HFF-Myc (cell line): ENCODE measurements around the gene ACYP2.

Source experiments
- DNase-seq: peaks from one replicate; pipeline ENCODE4 v3.0.0-alpha.2; 2011; ENCODE audit warnings: low read depth; ENCODE audit errors: extremely low read depth
- H3K4me3 ChIP-seq: replicated peaks from 2 replicates; pipeline ENCODE4 v1.5.1; 2011; ENCODE audit warnings: low read depth, mild to moderate bottlenecking, control low read depth, low read length
- TF ChIP-seq, protein P1 (sequence below): IDR thresholded peaks from 2 replicates; pipeline ENCODE4 v1.5.1; 2012; ENCODE audit warnings: mild to moderate bottlenecking, low read depth, low read length, control low read depth; ENCODE audit errors: missing control alignments

Gene ACYP2

DNA sequence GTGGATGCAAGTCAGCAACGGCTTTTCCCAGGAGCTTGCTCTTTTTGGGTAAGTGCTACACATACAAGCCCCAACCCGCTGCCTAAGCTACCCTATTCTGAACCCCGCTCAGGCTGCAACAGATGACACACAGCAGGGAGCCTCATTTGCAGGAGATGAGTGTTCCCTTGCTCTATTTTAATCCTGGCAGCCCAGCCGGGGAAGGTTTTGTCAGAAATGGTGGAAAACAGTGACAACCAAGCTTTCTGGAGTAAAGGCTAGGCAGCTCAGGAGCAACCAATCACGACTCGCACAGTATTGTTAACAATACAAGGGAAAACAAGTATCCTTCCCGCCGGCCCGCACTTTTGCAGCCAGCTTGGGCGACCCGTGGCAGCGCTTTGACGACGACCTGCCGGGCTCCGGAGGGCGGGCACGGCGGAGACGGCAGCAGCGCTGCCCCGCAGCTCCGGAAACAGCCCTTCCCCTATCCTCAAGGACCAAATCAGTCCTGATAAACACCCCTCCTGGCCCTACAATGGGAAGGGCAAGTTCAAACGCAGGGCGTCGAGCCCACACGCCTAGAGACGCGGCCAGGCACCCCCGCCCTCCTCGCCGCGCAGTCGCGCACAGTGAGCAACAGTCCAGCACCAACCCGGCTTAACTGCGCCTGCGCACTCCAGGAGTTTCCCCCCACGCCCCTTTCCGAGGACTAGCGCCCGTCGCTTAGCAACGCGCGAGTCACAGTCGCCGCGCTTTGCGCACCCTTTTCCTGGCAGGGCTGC, 214.9 kb downstream of the ACYP2 start:
- TF ChIP-seq, protein P1, sequence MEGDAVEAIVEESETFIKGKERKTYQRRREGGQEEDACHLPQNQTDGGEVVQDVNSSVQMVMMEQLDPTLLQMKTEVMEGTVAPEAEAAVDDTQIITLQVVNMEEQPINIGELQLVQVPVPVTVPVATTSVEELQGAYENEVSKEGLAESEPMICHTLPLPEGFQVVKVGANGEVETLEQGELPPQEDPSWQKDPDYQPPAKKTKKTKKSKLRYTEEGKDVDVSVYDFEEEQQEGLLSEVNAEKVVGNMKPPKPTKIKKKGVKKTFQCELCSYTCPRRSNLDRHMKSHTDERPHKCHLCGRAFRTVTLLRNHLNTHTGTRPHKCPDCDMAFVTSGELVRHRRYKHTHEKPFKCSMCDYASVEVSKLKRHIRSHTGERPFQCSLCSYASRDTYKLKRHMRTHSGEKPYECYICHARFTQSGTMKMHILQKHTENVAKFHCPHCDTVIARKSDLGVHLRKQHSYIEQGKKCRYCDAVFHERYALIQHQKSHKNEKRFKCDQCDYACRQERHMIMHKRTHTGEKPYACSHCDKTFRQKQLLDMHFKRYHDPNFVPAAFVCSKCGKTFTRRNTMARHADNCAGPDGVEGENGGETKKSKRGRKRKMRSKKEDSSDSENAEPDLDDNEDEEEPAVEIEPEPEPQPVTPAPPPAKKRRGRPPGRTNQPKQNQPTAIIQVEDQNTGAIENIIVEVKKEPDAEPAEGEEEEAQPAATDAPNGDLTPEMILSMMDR: no peak

DNA sequence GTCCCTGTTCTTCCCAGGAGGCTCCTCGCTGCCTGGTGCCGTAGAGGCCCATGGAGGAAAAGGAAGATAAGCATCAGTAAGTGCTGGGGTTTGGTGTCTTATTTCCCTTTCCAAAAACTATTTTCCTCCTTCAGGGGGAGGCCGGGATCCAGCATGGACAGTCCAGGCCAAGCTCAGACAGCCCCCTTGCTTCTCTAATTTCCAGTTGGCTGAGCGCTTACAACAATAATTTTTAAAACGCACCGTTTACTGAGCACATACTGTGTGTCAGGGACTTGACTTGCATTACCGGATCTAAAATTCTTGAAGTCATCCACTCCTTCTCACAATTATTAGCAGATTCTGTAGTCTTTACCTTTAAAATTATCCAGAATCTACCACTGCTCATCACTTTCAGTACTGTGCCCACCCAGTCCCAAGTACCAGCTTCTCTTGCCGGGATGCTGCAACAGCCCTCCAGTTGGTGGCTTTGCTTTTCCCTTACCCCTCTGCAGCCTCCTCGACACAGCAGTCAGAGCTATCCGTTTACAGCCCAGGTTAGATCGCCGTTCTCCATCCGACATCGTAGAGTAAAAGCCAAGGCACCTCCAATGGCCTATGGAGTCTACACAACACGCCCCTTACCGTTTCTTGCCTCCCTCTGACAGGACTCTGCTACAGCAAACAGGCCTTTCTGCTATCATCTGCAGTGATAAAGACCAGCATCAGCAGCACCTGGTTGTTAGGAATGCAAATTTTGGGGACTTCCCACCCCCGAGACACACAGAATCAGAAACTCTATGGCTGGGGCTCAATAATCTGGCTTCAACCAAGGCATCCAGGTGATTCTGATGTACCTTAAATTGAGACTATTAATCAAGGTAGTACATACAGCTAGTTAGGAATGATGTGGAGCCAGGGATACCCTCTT, 215.8 kb downstream of the ACYP2 start:
- peak overlapping the region; percentile 49 for H3K4me3 ChIP-seq
- no peak for DNase-seq
- TF ChIP-seq, protein P1: no peak

More for the DNA sequence above, 214.9 kb downstream of the ACYP2 start:
- H3K4me3 ChIP-seq: peak overlapping the region; percentile 49
- peak; percentile 94 for DNase-seq

DNA sequence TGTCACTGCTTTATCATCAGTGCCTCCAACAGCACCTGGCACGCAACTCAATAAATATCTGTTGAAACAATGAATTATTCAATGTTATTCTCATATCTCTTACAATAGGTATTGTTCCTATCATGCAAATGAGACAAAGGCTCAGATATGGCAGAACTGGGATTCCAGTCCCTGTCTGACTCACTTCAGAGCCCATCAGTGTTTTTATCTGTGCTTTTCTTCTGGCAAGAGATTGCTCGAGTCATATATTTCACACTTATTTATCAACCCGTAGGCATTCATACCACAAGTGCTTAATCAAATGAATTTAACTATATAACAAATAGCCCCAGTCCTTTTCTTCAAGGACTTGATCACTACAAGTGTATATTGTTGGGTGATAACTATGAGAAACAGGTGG, 217.0 kb downstream of the ACYP2 start:
- no peak overlapping the region for H3K4me3 ChIP-seq
- no peak for DNase-seq

DNA sequence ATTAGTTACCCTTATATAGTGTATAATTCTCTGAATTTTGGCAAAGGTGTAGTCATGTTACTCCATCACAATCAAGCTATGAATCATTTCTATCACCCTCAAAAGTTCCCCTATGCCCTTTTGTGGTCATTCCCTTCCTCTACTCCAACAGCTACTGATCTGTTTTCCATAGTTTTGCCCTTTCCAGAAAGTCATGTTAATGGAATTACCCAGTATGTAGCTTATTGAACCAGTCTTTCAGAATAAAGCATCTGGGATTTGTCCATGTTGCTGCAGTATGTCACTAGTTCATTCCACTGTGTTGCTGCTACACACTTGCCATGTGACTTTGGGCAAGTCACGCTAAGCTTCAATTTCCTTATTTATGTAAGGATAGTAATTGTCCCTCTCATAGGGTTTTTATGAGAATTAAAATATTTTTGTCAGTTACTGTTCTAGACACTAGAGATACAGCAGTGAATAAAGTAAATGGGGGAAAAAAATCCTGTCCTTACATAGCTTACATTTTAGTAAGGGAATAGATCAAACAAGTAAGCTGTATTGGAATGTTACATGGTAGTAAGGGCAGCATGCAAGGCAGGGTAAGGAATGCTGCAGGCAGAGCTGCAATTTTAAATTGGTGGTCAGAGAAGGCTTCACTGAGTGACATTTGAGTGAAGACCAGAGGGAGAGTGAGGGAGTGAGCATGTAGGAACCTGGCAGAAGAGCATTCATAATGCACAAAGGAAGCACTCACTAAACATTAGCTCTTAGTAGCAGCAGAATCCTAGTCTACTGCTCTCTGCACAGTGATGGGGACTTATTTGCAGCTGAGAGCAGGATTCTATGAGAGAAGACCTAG, 220.9 kb downstream of the ACYP2 start:
- DNase-seq: peak; percentile 94
- no peak overlapping the region for H3K4me3 ChIP-seq
- TF ChIP-seq, protein P1: no peak

More for the DNA sequence above, 217.0 kb downstream of the ACYP2 start:
- TF ChIP-seq, protein P1: no peak

DNA sequence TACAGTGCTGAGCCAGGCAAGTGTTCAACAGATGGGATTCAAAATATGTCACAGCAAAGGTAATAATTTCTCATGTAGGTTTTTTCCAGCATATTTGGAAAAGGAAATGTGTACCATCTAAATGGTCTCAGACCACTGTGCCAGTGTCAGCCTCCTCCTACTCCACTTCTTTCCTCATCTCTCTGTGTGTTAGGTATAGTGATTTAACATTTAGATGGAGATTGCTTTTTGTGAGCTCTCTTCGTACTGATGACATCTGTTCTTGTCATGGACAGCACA, 221.5 kb downstream of the ACYP2 start:
- no peak overlapping the region for H3K4me3 ChIP-seq
- TF ChIP-seq, protein P1: no peak
- no peak for DNase-seq

DNA sequence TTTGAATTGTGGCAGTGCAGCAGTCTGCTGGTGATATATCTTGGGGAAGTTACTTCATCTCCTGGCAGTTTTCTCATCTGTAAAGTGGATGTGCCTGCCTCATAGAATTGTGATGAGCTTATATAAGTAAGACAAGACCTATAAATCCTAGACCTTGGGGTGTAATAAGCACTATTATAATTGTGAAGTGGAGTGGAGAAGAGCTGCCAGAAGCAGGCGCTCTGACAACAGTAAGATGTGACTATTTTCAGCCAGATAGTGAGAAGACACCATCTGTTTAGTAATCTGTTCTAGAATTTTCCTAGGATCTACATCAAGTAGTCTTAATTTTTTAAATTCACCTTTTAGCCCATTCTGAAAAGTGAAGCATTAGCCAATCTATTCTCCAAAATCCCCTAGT, 226.2 kb downstream of the ACYP2 start:
- TF ChIP-seq, protein P1: no peak
- no peak for DNase-seq

More for the DNA sequence above, 226.2 kb downstream of the ACYP2 start:
- H3K4me3 ChIP-seq: no peak overlapping the region
